ENCODE measurements around the gene ASL.

The ASL gene

DNA sequence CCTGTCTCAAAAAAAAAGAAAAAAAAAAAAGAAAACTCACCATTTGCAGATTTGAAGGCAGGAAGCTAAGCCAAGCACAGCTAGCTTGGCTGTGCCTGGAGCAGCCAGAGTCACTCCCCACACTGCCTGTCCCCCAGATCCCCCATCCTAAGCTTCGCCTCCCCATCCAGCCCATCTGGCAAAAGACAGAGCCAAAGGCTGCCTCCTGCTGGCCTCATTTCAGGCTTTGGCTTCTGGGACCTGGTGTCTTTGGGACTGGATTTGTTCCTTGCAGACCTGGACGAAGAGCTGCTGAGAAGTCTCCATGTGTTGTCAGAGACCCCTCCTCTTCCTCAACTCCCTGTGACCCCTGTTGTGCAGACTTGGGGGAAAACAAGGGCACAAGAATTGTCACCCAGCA is 8.1 kb downstream of the ASL start:
- TF ChIP-seq, protein P1, sequence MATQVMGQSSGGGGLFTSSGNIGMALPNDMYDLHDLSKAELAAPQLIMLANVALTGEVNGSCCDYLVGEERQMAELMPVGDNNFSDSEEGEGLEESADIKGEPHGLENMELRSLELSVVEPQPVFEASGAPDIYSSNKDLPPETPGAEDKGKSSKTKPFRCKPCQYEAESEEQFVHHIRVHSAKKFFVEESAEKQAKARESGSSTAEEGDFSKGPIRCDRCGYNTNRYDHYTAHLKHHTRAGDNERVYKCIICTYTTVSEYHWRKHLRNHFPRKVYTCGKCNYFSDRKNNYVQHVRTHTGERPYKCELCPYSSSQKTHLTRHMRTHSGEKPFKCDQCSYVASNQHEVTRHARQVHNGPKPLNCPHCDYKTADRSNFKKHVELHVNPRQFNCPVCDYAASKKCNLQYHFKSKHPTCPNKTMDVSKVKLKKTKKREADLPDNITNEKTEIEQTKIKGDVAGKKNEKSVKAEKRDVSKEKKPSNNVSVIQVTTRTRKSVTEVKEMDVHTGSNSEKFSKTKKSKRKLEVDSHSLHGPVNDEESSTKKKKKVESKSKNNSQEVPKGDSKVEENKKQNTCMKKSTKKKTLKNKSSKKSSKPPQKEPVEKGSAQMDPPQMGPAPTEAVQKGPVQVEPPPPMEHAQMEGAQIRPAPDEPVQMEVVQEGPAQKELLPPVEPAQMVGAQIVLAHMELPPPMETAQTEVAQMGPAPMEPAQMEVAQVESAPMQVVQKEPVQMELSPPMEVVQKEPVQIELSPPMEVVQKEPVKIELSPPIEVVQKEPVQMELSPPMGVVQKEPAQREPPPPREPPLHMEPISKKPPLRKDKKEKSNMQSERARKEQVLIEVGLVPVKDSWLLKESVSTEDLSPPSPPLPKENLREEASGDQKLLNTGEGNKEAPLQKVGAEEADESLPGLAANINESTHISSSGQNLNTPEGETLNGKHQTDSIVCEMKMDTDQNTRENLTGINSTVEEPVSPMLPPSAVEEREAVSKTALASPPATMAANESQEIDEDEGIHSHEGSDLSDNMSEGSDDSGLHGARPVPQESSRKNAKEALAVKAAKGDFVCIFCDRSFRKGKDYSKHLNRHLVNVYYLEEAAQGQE (IDR thresholded peaks at IDR 0.05; ENCODE audit: insufficient read depth in 1 of 2, low read depth in 2 of 2, low read length in 2 of 2): no peak
- TF ChIP-seq TAF1 (IDR thresholded peaks at IDR 0.05; ENCODE audit: borderline replicate concordance, insufficient read depth, low read length) (no peak), FOXP2 (optimal IDR thresholded peaks at IDR 0.05; ENCODE audit: borderline replicate concordance, extremely low read depth, extremely low read length, insufficient read depth) (no peak), SIN3A (IDR thresholded peaks at IDR 0.05; ENCODE audit: borderline replicate concordance, insufficient read depth, low read length) (no peak), POLR2AphosphoS5 (IDR thresholded peaks at IDR 0.05; ENCODE audit: low read depth, low read length) (no peak)

DNA sequence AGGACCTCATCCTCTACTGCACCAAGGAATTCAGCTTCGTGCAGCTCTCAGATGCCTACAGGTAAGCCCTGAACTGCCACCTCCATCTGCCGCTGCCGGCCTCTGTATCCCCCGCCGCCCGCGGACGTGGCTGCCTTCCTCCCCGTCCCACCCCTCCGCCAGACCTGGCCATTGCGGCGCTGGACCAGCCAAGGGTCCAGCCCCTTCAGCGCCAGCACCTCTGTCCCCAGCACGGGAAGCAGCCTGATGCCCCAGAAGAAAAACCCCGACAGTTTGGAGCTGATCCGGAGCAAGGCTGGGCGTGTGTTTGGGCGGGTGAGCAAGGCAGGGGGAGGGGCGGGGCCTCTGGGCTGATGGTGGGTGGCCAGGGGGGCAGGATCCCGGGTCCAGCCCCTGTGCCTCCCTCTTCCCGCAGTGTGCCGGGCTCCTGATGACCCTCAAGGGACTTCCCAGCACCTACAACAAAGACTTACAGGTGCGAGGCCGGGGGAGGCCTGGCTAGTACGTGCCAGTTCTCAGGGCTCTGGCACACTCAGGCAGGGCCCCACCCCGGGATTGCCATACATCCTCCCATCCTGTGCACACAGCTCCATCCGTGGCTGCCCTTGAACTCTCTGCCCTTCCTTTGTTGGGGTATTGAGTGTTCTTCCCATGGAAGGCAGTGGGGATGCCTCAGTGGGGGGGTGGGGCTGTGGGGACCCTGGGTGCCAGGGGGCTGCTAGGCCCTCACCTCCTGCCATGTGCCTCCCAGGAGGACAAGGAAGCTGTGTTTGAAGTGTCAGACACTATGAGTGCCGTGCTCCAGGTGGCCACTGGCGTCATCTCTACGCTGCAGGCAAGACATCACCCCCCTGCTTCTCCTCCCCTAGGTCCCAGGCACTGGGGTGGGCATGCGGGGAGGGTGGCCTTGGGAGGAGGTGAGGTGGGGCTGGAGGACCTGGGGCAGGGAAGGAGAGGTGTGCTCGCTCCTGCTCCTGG is 13.5 kb downstream of the ASL start:
- TF ChIP-seq TAF1 (IDR thresholded peaks at IDR 0.05; ENCODE audit: borderline replicate concordance, insufficient read depth, low read length): no peak
- no peak for TF ChIP-seq POLR2AphosphoS5 (IDR thresholded peaks at IDR 0.05; ENCODE audit: low read depth, low read length)
- TF ChIP-seq SIN3A (IDR thresholded peaks at IDR 0.05; ENCODE audit: borderline replicate concordance, insufficient read depth, low read length): no peak
- no peak for TF ChIP-seq FOXP2 (optimal IDR thresholded peaks at IDR 0.05; ENCODE audit: borderline replicate concordance, extremely low read depth, extremely low read length, insufficient read depth)
- TF ChIP-seq, protein P1 (IDR thresholded peaks at IDR 0.05; ENCODE audit: insufficient read depth in 1 of 2, low read depth in 2 of 2, low read length in 2 of 2): no peak

DNA sequence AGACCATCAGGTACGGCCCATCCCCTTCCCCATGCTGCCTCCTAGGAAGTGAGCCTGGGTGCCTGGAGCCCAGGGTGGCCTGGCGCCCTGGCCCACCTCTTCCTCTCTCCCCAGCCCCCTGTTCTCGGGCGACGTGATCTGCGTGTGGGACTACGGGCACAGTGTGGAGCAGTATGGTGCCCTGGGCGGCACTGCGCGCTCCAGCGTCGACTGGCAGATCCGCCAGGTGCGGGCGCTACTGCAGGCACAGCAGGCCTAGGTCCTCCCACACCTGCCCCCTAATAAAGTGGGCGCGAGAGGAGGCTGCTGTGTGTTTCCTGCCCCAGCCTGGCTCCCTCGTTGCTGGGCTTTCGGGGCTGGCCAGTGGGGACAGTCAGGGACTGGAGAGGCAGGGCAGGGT is 17.0 kb downstream of the ASL start:
- no peak for TF ChIP-seq TAF1 (IDR thresholded peaks at IDR 0.05; ENCODE audit: borderline replicate concordance, insufficient read depth, low read length)
- no peak for TF ChIP-seq POLR2AphosphoS5 (IDR thresholded peaks at IDR 0.05; ENCODE audit: low read depth, low read length)
- no peak for TF ChIP-seq FOXP2 (optimal IDR thresholded peaks at IDR 0.05; ENCODE audit: borderline replicate concordance, extremely low read depth, extremely low read length, insufficient read depth)
- no peak for TF ChIP-seq SIN3A (IDR thresholded peaks at IDR 0.05; ENCODE audit: borderline replicate concordance, insufficient read depth, low read length)
- TF ChIP-seq, protein P1 (IDR thresholded peaks at IDR 0.05; ENCODE audit: insufficient read depth in 1 of 2, low read depth in 2 of 2, low read length in 2 of 2): no peak

DNA sequence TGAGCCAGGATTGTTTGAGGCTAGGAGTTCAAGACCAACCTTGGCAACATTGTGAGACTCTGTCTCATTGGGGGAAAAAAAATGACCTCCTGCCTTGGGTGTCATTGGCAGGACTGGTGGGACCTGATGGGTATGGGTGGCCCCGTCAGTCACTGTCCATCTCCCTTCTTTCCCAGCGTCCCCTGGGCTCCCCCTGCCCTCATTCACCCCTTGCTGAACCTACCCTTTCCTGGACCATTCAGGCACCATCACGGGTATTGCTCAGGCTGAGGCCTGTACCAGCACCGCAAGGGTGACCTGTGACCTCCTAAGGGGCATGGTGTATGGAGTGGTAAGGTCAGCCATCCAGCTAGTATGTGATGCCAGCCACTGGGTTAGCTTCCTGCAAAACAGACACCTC is 19.4 kb downstream of the ASL start:
- TF ChIP-seq TAF1 (IDR thresholded peaks at IDR 0.05; ENCODE audit: borderline replicate concordance, insufficient read depth, low read length) (no peak), FOXP2 (optimal IDR thresholded peaks at IDR 0.05; ENCODE audit: borderline replicate concordance, extremely low read depth, extremely low read length, insufficient read depth) (no peak), POLR2AphosphoS5 (IDR thresholded peaks at IDR 0.05; ENCODE audit: low read depth, low read length) (no peak), SIN3A (IDR thresholded peaks at IDR 0.05; ENCODE audit: borderline replicate concordance, insufficient read depth, low read length) (no peak)
- TF ChIP-seq, protein P1 (IDR thresholded peaks at IDR 0.05; ENCODE audit: insufficient read depth in 1 of 2, low read depth in 2 of 2, low read length in 2 of 2): no peak
